Glomerular endothelial cell (primary cell): ENCODE data around the gene BLM. TPM values are rescaled to one million over a fixed set of nuclear protein-coding genes. Genes with fewer than 3 reads are reported as not detected.

ENCODE experiments used
- total RNA-seq: library from RNA; depleted of rRNA; stranded (reverse); fragments of >200 nt; gene quantifications from 2 replicates; pipeline ENCODE4 v1.2.3, GENCODE V29; 2015

Gene BLM
- total RNA-seq, 1 donor from 2014 or later, result 4.1 TPM

Other genes with a start within 250 kb of the BLM start
- gene CRTC3, start 187.4 kb upstream of the BLM start, total RNA-seq, result 13.3 and 22.9 TPM in 2 replicates
- 137 and 177 TPM in 2 replicates for gene FURIN, start 151.2 kb downstream of the BLM start, total RNA-seq
- gene FES, start 167.2 kb downstream of the BLM start, total RNA-seq, result 91.5 and 107 TPM in 2 replicates
- gene MAN2A2, start 186.0 kb downstream of the BLM start, total RNA-seq, result 42.3 and 54.5 TPM in 2 replicates
- gene HDDC3, start 215.2 kb downstream of the BLM start, total RNA-seq, result 15.7 and 26.7 TPM in 2 replicates
- 80.6 and 95.3 TPM in 2 replicates for gene UNC45A, start 217.9 kb downstream of the BLM start, total RNA-seq
- 10.0 and 10.7 TPM in 2 replicates for gene RCCD1, start 237.5 kb downstream of the BLM start, total RNA-seq